Measurements from ENCODE around the gene NACC2.

The NACC2 gene

DNA sequence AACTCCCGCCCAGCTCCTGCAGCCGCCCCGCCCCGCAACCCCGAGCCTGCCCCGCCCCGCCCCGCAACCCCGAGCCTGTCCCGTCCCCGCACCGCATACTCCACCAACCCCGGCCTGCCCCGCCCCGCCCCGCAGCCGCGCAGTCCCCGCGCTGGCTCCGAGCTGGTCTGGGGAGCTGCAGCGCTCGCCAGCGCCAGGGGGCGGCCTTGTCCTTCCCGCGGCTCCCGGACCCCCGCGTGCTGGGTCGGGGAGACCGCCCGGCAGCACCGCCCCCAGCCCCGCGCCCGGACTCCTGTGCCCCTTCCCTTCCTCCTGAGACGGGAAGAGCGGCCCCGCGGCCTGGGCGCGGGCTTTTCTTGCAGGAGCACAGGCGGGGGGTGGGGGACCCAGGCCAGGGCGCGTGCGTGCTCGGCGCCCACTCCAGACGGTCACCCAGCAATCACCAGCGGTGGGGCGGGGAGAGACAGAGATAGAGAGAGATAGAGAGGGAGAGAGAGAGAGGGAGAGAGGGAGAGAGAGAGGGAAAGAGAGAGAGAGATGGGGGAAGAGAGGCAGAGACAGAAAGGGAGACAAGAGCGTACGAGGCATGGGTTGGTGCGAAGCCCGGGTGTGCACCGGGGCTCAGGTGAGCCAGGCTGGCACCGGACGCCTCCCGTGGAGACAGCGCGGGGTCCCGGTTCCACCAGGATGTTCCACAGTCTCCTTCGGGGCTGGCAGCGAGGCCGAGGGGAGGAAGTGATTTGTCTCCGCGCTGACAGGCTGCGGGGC lies 38.3 kb upstream of the NACC2 start:
- Mint-ChIP-seq H3K9me3 (no peaks in the 10 kb centered on the region), H3K36me3 (no peaks in the 10 kb centered on the region), H3K27me3 (peaks cover 14% of the 10 kb centered on the region), H3K27ac (peak overlapping the region; percentile 59), H3K4me1 (peaks cover 4% of the 10 kb centered on the region), H3K4me3 (peak overlapping the region; percentile 76)

DNA sequence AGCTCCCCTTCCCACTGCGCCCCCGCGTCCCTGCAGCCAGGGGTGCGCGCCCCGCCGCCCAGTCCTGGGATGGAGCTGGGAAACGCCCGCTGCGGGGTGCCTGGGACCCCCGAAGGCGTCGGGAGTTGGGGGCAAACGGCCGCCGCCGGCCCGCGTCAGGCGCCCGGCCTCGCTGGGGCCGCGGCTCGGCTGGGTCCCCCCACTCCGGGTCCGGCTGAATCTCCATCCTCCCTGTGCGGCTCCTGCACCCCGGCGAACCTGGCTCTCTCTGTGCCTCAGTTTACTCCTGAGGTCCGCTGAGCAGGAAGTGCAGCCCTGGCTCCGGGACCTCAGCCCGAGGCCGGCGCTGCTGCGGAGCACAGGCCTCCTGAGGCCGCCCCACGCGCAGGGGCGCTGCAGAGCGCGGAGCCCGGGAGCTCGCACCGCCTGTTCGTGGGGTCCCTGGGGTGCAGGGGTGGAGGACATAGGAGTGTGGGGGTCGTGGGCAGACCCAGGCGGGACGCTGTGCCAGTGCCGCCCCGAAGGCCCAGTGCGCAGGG lies 37.5 kb upstream of the NACC2 start:
- H3K9me3 Mint-ChIP-seq = no peaks in the 10 kb centered on the region
- H3K4me1 Mint-ChIP-seq = peaks cover 4% of the 10 kb centered on the region
- H3K36me3 Mint-ChIP-seq = no peaks in the 10 kb centered on the region
- peaks cover 14% of the 10 kb centered on the region for H3K27me3 Mint-ChIP-seq
- no peak overlapping the region for H3K27ac Mint-ChIP-seq
- H3K4me3 Mint-ChIP-seq = no peak overlapping the region

DNA sequence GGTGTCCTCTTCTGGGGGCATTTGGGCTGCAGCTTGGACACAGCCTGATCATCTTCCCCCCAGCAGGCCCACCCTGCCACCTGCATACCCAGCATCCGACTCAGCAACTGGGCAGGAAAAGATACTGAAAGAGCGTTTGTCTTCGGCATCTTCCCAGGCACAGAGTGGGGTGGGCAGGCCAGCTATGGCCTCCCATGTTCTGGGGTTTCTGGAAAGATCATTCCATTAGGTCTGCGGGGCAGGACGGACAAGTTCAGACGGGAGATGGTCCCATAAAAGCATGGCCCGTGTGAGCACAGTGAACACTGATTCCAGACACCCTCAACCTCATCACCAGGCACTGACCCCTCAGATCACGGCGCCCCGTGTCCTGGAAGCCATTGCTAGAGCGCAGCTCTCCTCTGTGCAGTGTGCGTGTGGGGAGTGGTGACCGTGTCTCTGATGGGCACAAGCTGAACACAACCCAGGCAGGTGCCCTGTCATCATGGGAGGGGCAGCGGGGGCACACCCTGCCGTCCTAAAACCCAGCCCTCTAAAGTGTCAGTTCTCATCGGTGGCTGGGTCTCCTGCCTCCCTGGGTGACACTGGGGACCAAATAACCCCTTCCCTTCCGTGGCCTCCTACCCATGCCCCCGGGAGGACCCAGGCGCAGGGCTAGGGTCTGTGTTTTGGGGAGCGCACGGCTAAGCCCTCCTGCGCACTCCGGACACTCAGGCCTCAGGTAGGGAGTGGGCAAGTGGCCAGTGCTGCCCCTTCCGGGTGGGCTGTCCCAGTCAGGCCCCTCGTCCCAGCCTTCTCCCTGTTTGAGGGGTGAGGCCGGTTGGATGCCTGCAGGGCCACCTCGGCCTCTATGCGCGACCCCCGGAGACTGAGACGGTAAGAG lies 36.8 kb upstream of the NACC2 start:
- no peaks in the 10 kb centered on the region for H3K36me3 Mint-ChIP-seq
- H3K27me3 Mint-ChIP-seq = peaks cover 14% of the 10 kb centered on the region
- no peaks in the 10 kb centered on the region for H3K9me3 Mint-ChIP-seq
- peaks cover 4% of the 10 kb centered on the region for H3K4me1 Mint-ChIP-seq
- H3K4me3 Mint-ChIP-seq = no peak overlapping the region
- H3K27ac Mint-ChIP-seq = no peak overlapping the region

DNA sequence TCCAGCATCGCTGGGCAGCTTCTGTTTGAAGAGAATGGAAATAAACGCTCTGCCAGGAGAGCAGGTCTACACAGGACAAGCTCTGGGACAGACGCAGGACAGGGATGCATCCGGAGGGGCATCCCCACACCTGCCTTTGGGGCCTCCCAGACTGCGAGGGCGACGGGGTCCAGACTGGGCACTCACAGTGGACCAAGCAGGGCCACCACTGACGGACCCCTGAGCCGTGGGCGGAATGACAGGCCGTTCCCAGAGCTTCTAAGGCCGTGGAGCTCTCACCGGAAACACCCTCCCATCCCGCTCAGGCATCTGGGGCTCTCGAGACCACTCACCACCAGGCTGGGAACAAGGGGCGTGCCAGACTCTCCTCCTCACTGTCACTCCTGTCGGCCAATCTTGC lies 34.1 kb upstream of the NACC2 start:
- no peak overlapping the region for H3K4me3 Mint-ChIP-seq
- peaks cover 3% of the 10 kb centered on the region for H3K4me1 Mint-ChIP-seq
- no peak overlapping the region for H3K27ac Mint-ChIP-seq
- H3K9me3 Mint-ChIP-seq = no peaks in the 10 kb centered on the region
- H3K36me3 Mint-ChIP-seq = no peaks in the 10 kb centered on the region
- peaks cover 11% of the 10 kb centered on the region for H3K27me3 Mint-ChIP-seq

DNA sequence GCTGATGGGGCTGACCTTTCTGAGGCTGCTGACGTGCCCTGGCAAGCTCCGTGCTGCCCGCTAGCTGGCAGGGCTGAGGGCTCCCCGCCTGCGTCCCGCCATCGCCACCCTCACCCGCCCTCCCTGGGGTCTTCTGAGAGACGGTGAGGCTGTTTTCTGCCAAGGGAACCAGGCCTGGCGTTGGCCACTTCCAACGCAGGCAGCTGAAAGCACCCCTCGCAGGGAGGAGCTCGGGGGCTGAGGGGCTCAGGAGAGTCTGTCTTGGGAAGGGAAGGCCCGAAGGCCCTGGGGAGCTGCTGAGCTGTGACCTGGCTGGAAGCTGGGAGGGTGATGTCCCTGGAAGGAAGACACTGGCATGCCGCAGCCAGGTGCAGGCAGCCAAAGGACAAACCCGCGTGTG lies 33.3 kb upstream of the NACC2 start:
- peaks cover 5% of the 10 kb centered on the region for H3K27me3 Mint-ChIP-seq
- H3K4me3 Mint-ChIP-seq = no peak overlapping the region
- H3K4me1 Mint-ChIP-seq = no peaks in the 10 kb centered on the region
- H3K9me3 Mint-ChIP-seq = no peaks in the 10 kb centered on the region
- peak overlapping the region; percentile 55 for H3K27ac Mint-ChIP-seq
- no peaks in the 10 kb centered on the region for H3K36me3 Mint-ChIP-seq

DNA sequence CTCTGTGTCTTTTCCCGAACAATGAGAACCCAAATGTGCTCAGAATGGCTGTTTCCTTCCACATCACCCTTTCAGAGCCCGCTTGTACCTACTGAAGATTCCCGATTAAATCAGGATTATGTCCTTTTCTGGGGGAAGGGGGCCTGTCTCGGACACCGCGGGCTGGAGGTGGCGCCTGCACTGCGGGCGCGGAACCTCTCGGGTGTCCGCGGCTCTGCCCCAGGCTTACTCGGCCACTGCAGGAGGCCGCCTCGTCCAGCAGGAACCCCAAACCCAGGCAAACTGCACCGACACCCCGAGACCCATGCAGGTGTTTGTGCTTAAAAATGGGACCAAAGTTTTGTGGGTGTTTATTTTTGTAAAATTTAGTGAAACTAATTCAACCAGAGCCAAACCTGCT lies 32.2 kb upstream of the NACC2 start:
- no peak overlapping the region for H3K4me3 Mint-ChIP-seq
- H3K9me3 Mint-ChIP-seq = no peaks in the 10 kb centered on the region
- peaks cover 3% of the 10 kb centered on the region for H3K27me3 Mint-ChIP-seq
- H3K36me3 Mint-ChIP-seq = no peaks in the 10 kb centered on the region
- no peak overlapping the region for H3K27ac Mint-ChIP-seq
- no peaks in the 10 kb centered on the region for H3K4me1 Mint-ChIP-seq

DNA sequence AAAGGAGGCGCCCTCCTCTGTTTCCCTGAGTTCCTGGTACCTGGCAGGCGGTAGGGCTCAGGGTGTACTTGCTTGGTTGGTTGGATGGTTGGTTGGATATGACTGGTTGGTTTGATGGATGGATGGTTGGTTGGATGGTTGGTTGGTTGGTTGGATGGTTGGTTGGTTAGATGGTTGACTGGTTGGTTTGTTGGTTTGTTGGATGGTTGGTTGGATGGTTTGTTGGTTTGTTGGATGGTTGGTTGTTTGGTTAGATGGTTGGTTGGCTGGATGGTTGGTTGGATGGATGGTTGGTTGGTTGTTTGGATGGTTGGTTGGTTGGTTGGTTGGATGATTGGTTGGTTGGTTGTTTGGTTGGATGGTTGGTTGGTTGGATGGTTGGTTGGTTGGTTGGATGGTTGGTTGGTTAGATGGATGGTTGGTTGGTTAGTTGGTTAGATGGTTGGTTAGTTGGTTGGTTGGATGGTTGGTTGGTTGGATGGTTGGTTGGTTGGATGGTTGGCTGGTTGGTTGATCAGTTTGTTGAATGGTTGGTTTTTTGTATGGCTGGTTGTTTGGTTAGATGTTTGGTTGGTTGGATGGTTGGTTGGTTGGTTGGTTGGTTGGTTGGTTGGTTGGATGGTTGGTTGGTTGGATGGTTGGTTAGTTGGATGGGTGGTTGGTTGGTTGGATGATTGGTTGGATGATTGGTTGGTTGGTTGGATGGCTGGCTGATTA lies 30.0 kb upstream of the NACC2 start:
- Mint-ChIP-seq H3K36me3 (no peaks in the 10 kb centered on the region), H3K9me3 (no peaks in the 10 kb centered on the region), H3K27ac (no peak overlapping the region), H3K4me3 (no peak overlapping the region), H3K27me3 (peaks cover 1% of the 10 kb centered on the region), H3K4me1 (no peaks in the 10 kb centered on the region)

DNA sequence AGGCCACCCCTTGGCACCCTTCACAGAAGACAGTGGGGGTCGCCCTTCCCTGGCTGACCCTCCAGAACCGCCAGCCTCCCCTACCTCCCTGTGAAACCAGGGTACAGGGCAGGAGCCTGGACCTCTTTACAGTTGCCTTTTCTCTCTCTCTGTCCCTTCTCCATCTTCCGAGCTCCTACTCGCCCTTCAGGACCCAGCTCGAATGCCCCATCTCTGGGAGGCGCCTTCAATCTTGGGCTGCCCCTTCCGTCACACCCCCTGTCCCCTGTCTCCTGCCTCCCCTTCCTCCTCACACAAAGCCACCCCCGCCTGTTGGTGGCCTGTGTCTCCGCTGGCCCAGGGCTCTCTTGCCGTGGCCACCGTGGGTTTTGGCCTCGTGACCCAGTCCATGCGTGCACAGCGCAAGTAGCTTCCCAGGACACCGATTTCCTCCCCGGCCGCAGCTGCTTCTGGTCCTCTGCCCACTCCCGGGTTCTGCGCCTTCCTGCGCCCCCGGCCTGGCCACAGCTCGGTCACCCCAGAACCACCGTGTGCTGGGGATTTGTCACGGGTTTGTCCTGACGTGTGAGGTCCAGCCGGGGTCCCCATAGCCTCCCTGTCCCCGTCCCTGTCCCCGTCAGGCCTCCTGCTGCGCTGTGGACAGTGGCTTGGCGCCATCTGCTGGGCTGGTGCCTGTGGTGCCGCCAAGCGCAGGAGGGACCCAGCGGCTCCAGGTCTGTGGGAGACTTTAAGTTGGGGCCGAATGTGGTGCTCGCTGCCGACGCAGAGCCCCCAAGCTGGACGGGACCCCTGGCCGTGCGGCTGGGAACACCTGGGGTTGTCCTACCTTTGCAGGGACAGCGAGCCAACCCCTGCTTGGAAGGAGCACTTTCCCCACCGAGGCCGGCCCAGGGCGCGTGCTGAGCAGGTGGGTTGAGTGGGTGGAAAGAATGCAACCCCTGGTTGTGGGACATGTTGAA lies 27.6 kb upstream of the NACC2 start:
- Mint-ChIP-seq H3K36me3 (no peaks in the 10 kb centered on the region), H3K4me1 (no peaks in the 10 kb centered on the region), H3K4me3 (no peak overlapping the region), H3K27me3 (peaks cover 1% of the 10 kb centered on the region), H3K27ac (no peak overlapping the region), H3K9me3 (no peaks in the 10 kb centered on the region)

DNA sequence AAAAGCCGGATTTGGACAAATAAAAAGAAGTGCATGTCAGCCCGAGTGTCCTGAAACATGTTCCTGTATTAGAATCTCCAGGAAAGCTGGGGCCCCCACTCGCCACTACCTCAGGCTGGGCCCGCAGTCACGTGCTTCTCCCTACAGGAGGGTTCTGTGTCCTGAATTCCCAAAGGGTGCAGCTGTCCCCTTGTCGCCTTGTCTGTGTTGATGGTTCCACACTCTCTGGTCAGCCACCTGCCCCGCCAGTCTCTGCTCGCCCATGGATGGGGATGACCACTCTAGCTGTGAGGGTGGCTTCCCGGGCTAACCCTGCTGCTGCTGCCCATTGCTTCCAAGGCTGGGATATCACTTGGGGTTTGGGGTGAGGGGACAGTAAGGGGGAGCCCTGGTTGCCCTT lies 26.7 kb upstream of the NACC2 start:
- no peaks in the 10 kb centered on the region for H3K4me1 Mint-ChIP-seq
- H3K36me3 Mint-ChIP-seq = no peaks in the 10 kb centered on the region
- no peak overlapping the region for H3K27ac Mint-ChIP-seq
- H3K9me3 Mint-ChIP-seq = no peaks in the 10 kb centered on the region
- H3K4me3 Mint-ChIP-seq = peak overlapping the region; percentile 30
- H3K27me3 Mint-ChIP-seq = peaks cover 1% of the 10 kb centered on the region

DNA sequence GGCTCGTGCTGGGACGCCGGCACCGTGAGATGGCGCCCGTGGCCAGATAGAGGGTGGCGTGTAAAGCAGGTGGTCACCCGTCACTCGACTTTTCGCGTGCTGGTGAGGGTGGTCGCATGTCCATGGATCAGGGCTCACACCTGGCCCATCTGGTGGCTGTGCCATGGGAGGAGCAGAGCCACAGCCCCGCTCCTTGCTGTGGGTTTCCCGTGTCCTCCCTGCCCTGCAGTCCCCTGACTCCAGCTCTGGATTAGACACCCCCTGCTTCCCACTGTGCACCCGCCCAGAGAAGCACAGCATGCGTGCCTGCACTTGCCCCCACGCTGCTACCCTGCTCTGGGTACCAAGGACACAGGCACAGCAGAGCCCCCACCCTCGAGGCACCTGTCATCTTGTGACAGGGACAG lies 25.4 kb upstream of the NACC2 start:
- H3K9me3 Mint-ChIP-seq = no peaks in the 10 kb centered on the region
- H3K27ac Mint-ChIP-seq = no peak overlapping the region
- no peaks in the 10 kb centered on the region for H3K36me3 Mint-ChIP-seq
- H3K4me3 Mint-ChIP-seq = no peak overlapping the region
- H3K4me1 Mint-ChIP-seq = no peaks in the 10 kb centered on the region
- no peaks in the 10 kb centered on the region for H3K27me3 Mint-ChIP-seq

DNA sequence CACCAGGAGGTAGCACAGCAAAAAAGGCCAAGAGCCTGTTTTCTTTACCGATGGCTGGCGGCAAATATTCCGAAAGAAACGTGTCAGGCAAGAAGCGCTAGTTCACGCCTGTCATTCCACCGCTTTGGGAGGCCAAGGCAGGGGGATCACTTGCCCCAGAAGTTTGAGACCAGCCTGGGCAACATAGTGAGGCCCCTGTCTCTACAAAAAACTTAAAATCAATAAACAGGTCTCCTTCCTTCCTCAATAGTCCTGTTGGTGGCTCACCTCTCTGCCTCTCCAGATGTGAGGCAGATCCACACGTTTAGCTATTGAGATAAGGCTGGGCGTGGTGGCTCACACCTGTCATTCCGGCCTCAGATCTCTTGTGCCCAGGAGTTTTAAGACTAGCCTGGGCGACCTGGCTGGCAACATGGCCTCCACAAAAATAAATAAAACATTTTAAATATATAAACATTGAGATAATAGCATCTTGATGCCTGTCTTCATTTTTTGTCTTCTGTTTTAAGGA lies 24.8 kb upstream of the NACC2 start:
- Mint-ChIP-seq H3K27me3 (no peaks in the 10 kb centered on the region), H3K4me3 (peak overlapping the region; percentile 62), H3K27ac (no peak overlapping the region), H3K36me3 (no peaks in the 10 kb centered on the region), H3K4me1 (peaks cover 1% of the 10 kb centered on the region), H3K9me3 (no peaks in the 10 kb centered on the region)

DNA sequence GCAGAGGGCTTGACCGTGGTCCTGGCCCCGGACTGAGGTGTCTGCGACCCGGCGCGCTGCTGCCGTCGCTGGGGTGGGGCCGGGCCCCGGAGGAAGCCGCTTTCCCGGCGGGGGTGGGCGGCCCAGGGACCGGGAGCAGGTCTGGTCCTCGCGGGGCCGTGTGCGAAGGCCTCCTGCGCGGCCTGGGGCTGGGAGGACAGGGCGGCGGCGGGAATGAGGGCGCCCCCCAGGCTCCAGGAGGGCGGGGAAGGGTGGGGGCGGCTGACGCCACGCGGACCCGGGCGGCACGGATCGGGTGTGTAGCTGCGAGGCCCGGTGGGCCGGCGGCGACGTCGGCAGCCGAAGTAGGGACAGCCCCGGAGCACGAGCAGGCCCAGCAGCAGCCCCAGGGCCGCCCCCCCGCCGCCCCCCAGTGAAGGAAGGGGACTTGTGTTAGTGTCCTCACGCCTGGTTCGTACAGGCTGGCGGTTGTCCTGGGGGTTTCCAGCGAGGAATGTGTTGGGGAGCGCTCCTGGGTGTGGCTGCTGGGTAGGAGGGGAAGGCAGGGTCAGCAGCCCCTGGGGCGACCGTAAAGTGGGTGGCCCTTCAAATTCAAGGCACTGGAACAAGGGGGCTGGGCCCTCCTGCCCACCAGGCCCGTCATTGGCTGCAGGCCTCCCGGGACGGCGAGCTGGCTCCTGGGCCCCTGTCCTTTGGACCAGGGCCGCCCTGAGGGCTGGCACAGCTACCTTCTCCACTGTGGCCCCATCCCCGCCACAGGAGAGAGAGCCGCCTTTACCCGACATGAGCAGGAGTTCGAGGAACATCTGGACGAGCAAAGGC lies 24.2 kb upstream of the NACC2 start:
- H3K9me3 Mint-ChIP-seq = no peaks in the 10 kb centered on the region
- peak overlapping the region; percentile 81 for H3K4me3 Mint-ChIP-seq
- no peaks in the 10 kb centered on the region for H3K27me3 Mint-ChIP-seq
- peaks cover 8% of the 10 kb centered on the region for H3K4me1 Mint-ChIP-seq
- H3K36me3 Mint-ChIP-seq = no peaks in the 10 kb centered on the region
- H3K27ac Mint-ChIP-seq = peak overlapping the region; percentile 79

DNA sequence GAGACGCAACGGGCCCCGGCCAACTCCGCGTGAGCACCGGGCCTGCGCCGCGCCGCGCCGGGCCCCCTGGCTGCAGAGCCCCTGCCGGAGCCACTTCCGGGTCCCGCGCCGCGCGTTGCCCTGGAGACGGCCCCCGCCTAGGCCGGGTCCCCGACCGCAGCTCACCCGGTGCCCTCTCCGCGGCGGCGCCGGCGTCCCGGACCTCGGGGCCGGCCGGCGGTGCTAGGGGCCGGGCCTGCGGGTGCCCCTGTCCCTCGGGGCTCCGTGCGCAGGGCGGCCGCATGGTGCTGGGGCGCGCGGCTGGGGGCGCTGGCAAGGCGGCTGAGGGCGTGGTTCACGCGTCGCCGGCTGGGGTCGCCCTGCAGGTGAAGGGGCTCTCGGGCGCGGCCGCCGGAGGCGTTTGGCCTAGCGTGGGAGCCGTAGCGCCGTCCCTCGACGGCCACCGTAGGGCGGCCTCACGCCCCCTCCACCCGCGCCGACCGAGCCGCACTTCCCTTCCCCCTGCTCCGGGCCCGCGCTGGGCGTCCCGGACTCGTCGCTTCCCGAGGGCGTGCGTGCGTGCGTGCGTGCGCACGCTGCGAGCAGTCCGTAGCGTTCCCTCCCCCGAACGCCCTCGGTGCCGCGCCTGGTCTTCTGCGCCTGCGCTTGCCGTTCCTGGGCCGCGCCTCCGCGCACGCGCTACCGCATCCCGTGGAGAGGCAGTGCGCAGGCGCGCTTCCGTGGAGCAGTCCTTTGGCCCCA lies 23.4 kb upstream of the NACC2 start, which contains the start of gene TMEM250:
TMEM250 (minus strand) TSS at position 556 of the 741 bp plus-strand sequence. CDS start 1,975 bp downstream, outside the sequence.
- no peaks in the 10 kb centered on the region for H3K36me3 Mint-ChIP-seq
- peak within 1 kb of the TSS; percentile 88 for H3K27ac Mint-ChIP-seq
- no peaks in the 10 kb centered on the region for H3K27me3 Mint-ChIP-seq
- no peaks in the 10 kb centered on the region for H3K9me3 Mint-ChIP-seq
- H3K4me1 Mint-ChIP-seq = peaks cover 14% of the 10 kb centered on the region
- H3K4me3 Mint-ChIP-seq = peak within 1 kb of the TSS; percentile 89
